Motor neuron (in vitro differentiated cells): ENCODE measurements around the gene TMOD1. TPM values are rescaled to one million over a fixed set of nuclear protein-coding genes. Genes with fewer than 3 reads are reported as not detected.
"Not testable (repeated sequence)": the region's sequence is repeated elsewhere in the genome, so short reads cannot be mapped to it uniquely, and the experiment has no call there.

Experiments used
- ATAC-seq, 8 experiments: fragments of 200-7000 bp; cut with Tn5 transposase; replicated peaks in 6 of 8; 2 replicates each; pipeline ENCODE4 v1.8.0; 2021; ENCODE audit warnings: mild to moderate bottlenecking in 8 of 8, moderate library complexity in 8 of 8
- H3K27ac ChIP-seq, 2 donors: fragments of 250-450 bp; sonication (Bioruptor Pico); 2 replicates each; pipeline ENCODE4 v1.9.0; 2021; ENCODE audit warnings: antibody characterized with exemption in 2 of 2, mild to moderate bottlenecking in 2 of 2, moderate library complexity in 1 of 2
- H3K4me1 ChIP-seq, 2 donors: fragments of 250-450 bp; sonication (Bioruptor Pico); replicated peaks in 1 of 2; 2 replicates each; pipeline ENCODE4 v1.6.1; 2021; ENCODE audit warnings: antibody characterized with exemption in 2 of 2, mild to moderate bottlenecking in 2 of 2, moderate library complexity in 1 of 2
- H3K4me3 ChIP-seq, 5 donors: fragments of 250-450 bp; sonication (Bioruptor Pico); 2 replicates each; pipeline ENCODE4 v1.9.0; 2021; ENCODE audit warnings: antibody characterized with exemption in 5 of 5, mild to moderate bottlenecking in 5 of 5, moderate library complexity in 4 of 5
- WGBS, 10 experiments: fragments of 450-650 bp; shearing (Covaris generic); methylation state at CpG; one replicate each; pipeline ENCODE4 v1.0.0; 2022; 5-methylcytosine and 5-hydroxymethylcytosine counted together
- in situ Hi-C, 9 experiments: fragments of 400-800 bp; cut with MboI; loops; one replicate each; pipeline ENCODE4 v1.15.0; 2021; ENCODE audit warnings: low sequenced_read_pairs in 9 of 9, low pct_unique_long_range_greater_than_20kb in 2 of 9; ENCODE audit not compliant: unreplicated experiment in 9 of 9
- total RNA-seq, 8 experiments: library from RNA; unstranded; fragments of 300-600 nt; gene quantifications; 2 replicates each; pipeline versions ENCODE4 v1.2.3 to v1.2.4, GENCODE V29; 2022

TMOD1 gene
- total RNA-seq, 8 experiments from 2014 or later, result 0.15 to 76.0 (median 1.2) TPM

- no peak for ATAC-seq
- 60 to 100% (median 92%) methylated on average over 1 to 6 of the region's 7 CpGs; no CpG with 5 or more reads in 1 of the 10 experiments for WGBS, 10 experiments
- Histone ChIP-seq H3K4me1 (peaks cover 0 to 2% of the 10 kb centered on the region in 2 donors), H3K4me3 (no peak overlapping the region), H3K27ac (no peak overlapping the region)
- in situ Hi-C loops, result loop anchor here in 7 of 9 experiments (10.0 to 25.0 kb wide), 4 partner anchors 127 to 739 kb away; partner anchors contain the start of gene ZNF782 (in 3 of the 7)
These were observed 99.9 kb downstream of the TMOD1 start for GRCh38 chr9:97601228-97601898.

- WGBS, 10 experiments, result 79 to 100% (median 90%) methylated on average over 1 to 7 of the region's 10 CpGs; no CpG with 5 or more reads in 3 of the 10 experiments
- in situ Hi-C loops, result loop anchor here in 7 of 9 experiments (10.0 to 25.0 kb wide), 4 partner anchors 128 to 740 kb away; partner anchors contain the start of gene ZNF782 (in 3 of the 7)
- Histone ChIP-seq H3K4me1 (peaks cover 0 to 2% of the 10 kb centered on the region in 2 donors), H3K27ac (no peak overlapping the region), H3K4me3 (no peak overlapping the region)
- no peak for ATAC-seq
These were observed 101.0 kb downstream of the TMOD1 start for GRCh38 chr9:97602430-97602829.

- 86 to 100% (median 95%) methylated on average over 1 to 9 of the region's 17 CpGs; no CpG with 5 or more reads in 2 of the 10 experiments for WGBS, 10 experiments
- no peak for ATAC-seq
- Histone ChIP-seq H3K4me3 (no peak overlapping the region), H3K27ac (no peak overlapping the region), H3K4me1 (no peaks in the 10 kb centered on the region)
- in situ Hi-C loops, result loop anchor here in 7 of 9 experiments (10.0 to 25.0 kb wide), 4 partner anchors 130 to 743 kb away; partner anchors contain the start of gene ZNF782 (in 3 of the 7)
These were observed 103.6 kb downstream of the TMOD1 start for GRCh38 chr9:97604901-97605645.

- no peak overlapping the region for H3K27ac ChIP-seq
- H3K4me3 ChIP-seq, result no peak overlapping the region
- ATAC-seq, result peak in 6 of 8 experiments; percentile 44 to 79 (median 64)
- no peaks in the 10 kb centered on the region for H3K4me1 ChIP-seq
- in situ Hi-C loops, result loop anchor here in 7 of 9 experiments (10.0 to 25.0 kb wide), 4 partner anchors 153 to 753 kb away; partner anchors contain the start of genes ZNF782 (in 3 of the 7) and TDRD7 (in 1 of the 7)
These were observed 114.1 kb downstream of the TMOD1 start for GRCh38 chr9:97615439-97616072.

- in situ Hi-C loops, result loop anchor here in 7 of 9 experiments (10.0 to 25.0 kb wide), 4 partner anchors 156 to 756 kb away; partner anchors contain the start of genes ZNF782 (in 3 of the 7) and TDRD7 (in 1 of the 7)
- no peaks in the 10 kb centered on the region for H3K4me1 ChIP-seq
- no peak overlapping the region for H3K4me3 ChIP-seq
- no peak overlapping the region for H3K27ac ChIP-seq
- 83 to 100% (median 100%) methylated on average over 1 of the region's 1 CpG; no CpG with 5 or more reads in 6 of the 10 experiments for WGBS, 10 experiments
- ATAC-seq, result no peak
These were observed 116.5 kb downstream of the TMOD1 start for GRCh38 chr9:97617939-97618416.

GRCh38 chr9:97620063-97620462 lies 118.6 kb downstream of the TMOD1 start:
- in situ Hi-C loops, result loop anchor here in 7 of 9 experiments (25.0 kb wide), 3 partner anchors 158 to 758 kb away; partner anchors contain the start of gene ZNF782 (in 3 of the 7)
- WGBS, 10 experiments, result 39 to 100% (median 92%) methylated on average over 1 to 2 of the region's 2 CpGs; no CpG with 5 or more reads in 3 of the 10 experiments

GRCh38 chr9:97622483-97622882 lies 121.0 kb downstream of the TMOD1 start:
- H3K4me3 ChIP-seq, ATAC-seq, H3K4me1 ChIP-seq, H3K27ac ChIP-seq: not testable (repeated sequence)
- WGBS, 10 experiments, result 100% methylated on average over 1 to 3 of the region's 5 CpGs; no CpG with 5 or more reads in 4 of the 10 experiments
- in situ Hi-C loops, result loop anchor here in 7 of 9 experiments (25.0 kb wide), 3 partner anchors 160 to 760 kb away; partner anchors contain the start of gene ZNF782 (in 3 of the 7)

More at GRCh38 chr9:97620063-97620462, 118.6 kb downstream of the TMOD1 start:
- H3K27ac ChIP-seq, ATAC-seq, H3K4me3 ChIP-seq, H3K4me1 ChIP-seq: not testable (repeated sequence)

GRCh38 chr9:97623946-97624345 lies 122.5 kb downstream of the TMOD1 start:
- in situ Hi-C loops, result loop anchor here in 7 of 9 experiments (25.0 kb wide), 3 partner anchors 162 to 762 kb away; partner anchors contain the start of gene ZNF782 (in 3 of the 7)
- Histone ChIP-seq H3K27ac (no peak overlapping the region), H3K4me3 (no peak overlapping the region), H3K4me1 (peaks cover 11 to 13% of the 10 kb centered on the region in 2 donors)
- ATAC-seq, result no peak
- WGBS, 10 experiments, result 80 to 100% (median 100%) methylated on average over 1 of the region's 1 CpG; no CpG with 5 or more reads in 4 of the 10 experiments

GRCh38 chr9:97625620-97626019 lies 124.2 kb downstream of the TMOD1 start:
- in situ Hi-C loops, result no loop called here
- H3K4me3 ChIP-seq, result no peak overlapping the region
- 0 to 93% (median 39%) methylated on average over 1 to 3 of the region's 3 CpGs for WGBS, 10 experiments
- peak in 1 of 8 experiments; percentile 19 for ATAC-seq
- no peak overlapping the region for H3K27ac ChIP-seq
- peaks cover 14 to 15% of the 10 kb centered on the region in 2 donors for H3K4me1 ChIP-seq

- ATAC-seq, result no peak
- in situ Hi-C loops, result no loop called here
- 58 to 100% (median 87%) methylated on average over 1 to 5 of the region's 5 CpGs for WGBS, 10 experiments
- Histone ChIP-seq H3K4me1 (peaks cover 23 to 24% of the 10 kb centered on the region in 2 donors), H3K27ac (no peak overlapping the region), H3K4me3 (no peak overlapping the region)
These were observed 126.2 kb downstream of the TMOD1 start for GRCh38 chr9:97627624-97628023.

GRCh38 chr9:97628668-97629067 lies 127.2 kb downstream of the TMOD1 start:
- in situ Hi-C loops, result no loop called here
- no peak overlapping the region for H3K27ac ChIP-seq
- H3K4me1 ChIP-seq, result peaks cover 23 to 24% of the 10 kb centered on the region in 2 donors
- no peak overlapping the region for H3K4me3 ChIP-seq
- ATAC-seq, result no peak
- WGBS, 10 experiments, result 43 to 100% (median 94%) methylated on average over 1 to 3 of the region's 3 CpGs; no CpG with 5 or more reads in 2 of the 10 experiments

GRCh38 chr9:97629156-97629555 lies 127.7 kb downstream of the TMOD1 start:
- no peak overlapping the region for H3K4me3 ChIP-seq
- H3K27ac ChIP-seq, result no peak overlapping the region
- in situ Hi-C loops, result no loop called here
- peaks cover 23 to 24% of the 10 kb centered on the region in 2 donors for H3K4me1 ChIP-seq
- no peak for ATAC-seq
